Left ventricle myocardium superior (tissue), 1 donor: ENCODE measurements around the gene HECW1. TPM values are rescaled to one million over a fixed set of nuclear protein-coding genes. Genes with fewer than 3 reads are reported as not detected.

Experiments
- ATAC-seq: fragments of 200-7000 bp; cut with Tn5 transposase; one replicate; pipeline ENCODE4 v1.9.1; 2020; ENCODE audit warnings: mild to moderate bottlenecking, moderate library complexity
- DNase-seq: peaks from one replicate; pipeline ENCODE4 v3.0.0-alpha.2; 2020
- intact Hi-C: fragments of 100-400 bp; cut with micrococcal nuclease; formaldehyde crosslinking; loops from one replicate; pipeline ENCODE4 v1.11.0; 2022
- total RNA-seq: library from RNA; stranded (reverse); fragmentation: NEBNext Ultra II Directional; extraction: Animal tissue kit (Norgen Biotek cat#: 25700); gene quantifications from one replicate; pipeline ENCODE4 v1.2.1, GENCODE V29; 2021
- donor health status: DM: no; HTN: yes; CAD: no; lungs with severe emphysema.

Gene HECW1
- total RNA-seq, 1 donor from 2014 or later = not detected

GRCh38 chr7:43502941-43503340 is 390.5 kb downstream of the HECW1 start:
- no peak for ATAC-seq
- no peak for DNase-seq
- intact Hi-C loops = no loop called here

GRCh38 chr7:43505412-43505811 is 393.0 kb downstream of the HECW1 start:
- ATAC-seq (no peak), DNase-seq (no peak)
- intact Hi-C loops = no loop called here

- DNase-seq (no peak), ATAC-seq (no peak)
- intact Hi-C loops = no loop called here
Observed at GRCh38 chr7:43506460-43506859, 394.0 kb downstream of the HECW1 start.

GRCh38 chr7:43508461-43508860 is 396.0 kb downstream of the HECW1 start:
- no peak for DNase-seq
- no peak for ATAC-seq
- intact Hi-C loops = no loop called here

GRCh38 chr7:43509906-43510305 is 397.5 kb downstream of the HECW1 start:
- DNase-seq = no peak
- no peak for ATAC-seq
- intact Hi-C loops = no loop called here

- ATAC-seq = no peak
- no peak for DNase-seq
- intact Hi-C loops = no loop called here
Observed at GRCh38 chr7:43511029-43511428, 398.6 kb downstream of the HECW1 start.

- DNase-seq (no peak), ATAC-seq (no peak)
- intact Hi-C loops = no loop called here
Observed at GRCh38 chr7:43511769-43512515, 399.5 kb downstream of the HECW1 start.

- ATAC-seq (no peak), DNase-seq (no peak)
- intact Hi-C loops = no loop called here
Observed at GRCh38 chr7:43513251-43513650, 400.8 kb downstream of the HECW1 start.

- intact Hi-C loops = no loop called here
- no peak for DNase-seq
- ATAC-seq = no peak
Observed at GRCh38 chr7:43516581-43517342, 404.3 kb downstream of the HECW1 start.

GRCh38 chr7:43517464-43517863 is 405.0 kb downstream of the HECW1 start:
- DNase-seq = no peak
- intact Hi-C loops = no loop called here
- no peak for ATAC-seq

GRCh38 chr7:43520201-43520600 is 407.8 kb downstream of the HECW1 start:
- no peak for ATAC-seq
- DNase-seq = no peak
- intact Hi-C loops = no loop called here

GRCh38 chr7:43522406-43523156 is 410.1 kb downstream of the HECW1 start:
- DNase-seq (no peak), ATAC-seq (no peak)
- intact Hi-C loops = no loop called here

- intact Hi-C loops = no loop called here
- no peak for ATAC-seq
- DNase-seq = no peak
Observed at GRCh38 chr7:43528576-43529354, 416.3 kb downstream of the HECW1 start.

- intact Hi-C loops = no loop called here
- ATAC-seq = no peak
- no peak for DNase-seq
Observed at GRCh38 chr7:43530553-43531410, 418.3 kb downstream of the HECW1 start.

GRCh38 chr7:43531700-43532099 is 419.3 kb downstream of the HECW1 start:
- peak; percentile 55 for DNase-seq
- peak; percentile 90 for ATAC-seq
- intact Hi-C loops = no loop called here

- no peak for ATAC-seq
- intact Hi-C loops = no loop called here
- no peak for DNase-seq
Observed at GRCh38 chr7:43533801-43534479, 421.5 kb downstream of the HECW1 start.

GRCh38 chr7:43535031-43535451 is 422.6 kb downstream of the HECW1 start:
- ATAC-seq = peak; percentile 30

More at GRCh38 chr7:43535031-43535451, 422.6 kb downstream of the HECW1 start:
- no peak for DNase-seq
- intact Hi-C loops = no loop called here
